ENCODE results near the gene RNF150.
"Not testable (repeated sequence)": the region's sequence is repeated elsewhere in the genome, so short reads cannot be mapped to it uniquely, and the experiment has no call there.

RNF150 gene

DNA sequence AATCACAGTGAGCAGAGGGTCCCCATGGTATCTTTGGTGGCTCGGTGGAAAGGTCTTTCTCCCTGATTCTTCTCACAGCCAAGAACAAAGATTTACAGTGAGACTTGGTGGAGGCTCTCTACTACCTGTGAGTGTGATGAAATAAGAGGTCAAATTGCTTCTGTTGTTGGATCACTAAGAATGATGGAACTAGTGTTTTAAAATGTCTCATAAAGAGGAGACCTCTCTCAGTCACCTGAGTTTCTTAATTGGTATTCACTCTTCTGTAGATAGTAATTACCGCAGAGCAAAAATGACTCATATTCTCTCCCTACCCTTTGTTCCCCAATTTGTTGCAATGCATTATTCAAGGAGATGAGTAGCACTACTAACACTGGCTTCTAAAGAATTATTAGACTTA, 276.2 kb downstream of the RNF150 start:
- DNase-seq = no peak

DNA sequence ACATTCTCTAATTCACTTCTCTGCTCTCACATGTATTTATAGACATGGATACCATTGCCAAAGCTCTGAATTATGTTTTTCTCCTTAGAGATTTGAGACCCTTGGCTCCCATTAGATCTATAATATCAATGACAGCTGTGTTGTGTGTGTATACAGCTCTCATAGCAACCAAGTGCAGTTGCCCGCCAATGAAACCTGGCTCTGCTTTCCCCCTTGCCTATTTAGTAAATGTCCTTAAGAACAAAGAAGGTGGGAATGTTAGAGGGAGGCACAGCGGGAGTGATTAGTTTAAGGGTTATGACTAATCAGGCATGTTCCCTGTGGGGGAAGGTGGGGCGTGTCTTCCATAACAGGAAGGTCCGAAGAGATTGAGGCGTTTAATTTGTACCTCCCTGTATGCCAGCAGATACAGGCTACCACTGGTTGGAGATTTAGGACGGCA, 276.6 kb downstream of the RNF150 start:
- DNase-seq = peak; percentile 15

DNA sequence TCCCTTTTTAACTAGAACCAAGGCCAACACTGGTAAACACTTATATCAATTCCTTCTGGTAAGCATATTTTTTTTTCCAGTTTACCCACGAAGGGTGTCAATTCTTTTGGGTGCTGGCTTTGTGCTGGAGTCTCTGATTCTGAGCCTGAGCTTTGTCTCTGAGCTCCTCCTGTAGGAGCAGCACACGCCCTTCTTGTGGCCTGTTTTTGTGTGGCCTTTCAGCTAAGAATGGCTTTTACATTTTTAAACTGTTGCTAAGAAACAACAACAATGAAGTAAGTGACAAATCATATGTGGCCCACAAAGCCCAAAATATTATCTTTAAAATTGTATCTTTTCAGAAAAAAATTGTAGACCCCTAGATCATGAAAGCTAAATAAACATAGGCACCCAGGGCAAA, 279.1 kb downstream of the RNF150 start:
- DNase-seq = no peak

DNA sequence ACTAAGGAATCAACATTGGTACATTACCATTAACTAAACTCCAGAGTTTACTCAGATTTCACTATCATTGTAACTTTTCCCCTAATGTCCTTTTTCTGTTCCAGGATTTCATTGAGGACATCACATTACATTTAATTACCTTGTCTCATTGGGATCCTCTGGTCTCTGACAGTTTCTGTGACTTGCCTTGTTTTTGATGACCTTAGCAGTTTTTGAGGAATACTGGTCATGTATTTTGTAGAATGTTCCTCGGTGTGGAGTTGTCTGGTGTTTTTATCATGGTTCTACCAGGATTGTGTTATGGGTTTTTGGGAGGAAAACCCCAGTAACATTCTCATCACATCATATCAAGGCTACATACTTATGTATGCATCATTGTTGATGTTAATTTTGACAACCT, 281.5 kb downstream of the RNF150 start:
- no peak for DNase-seq

DNA sequence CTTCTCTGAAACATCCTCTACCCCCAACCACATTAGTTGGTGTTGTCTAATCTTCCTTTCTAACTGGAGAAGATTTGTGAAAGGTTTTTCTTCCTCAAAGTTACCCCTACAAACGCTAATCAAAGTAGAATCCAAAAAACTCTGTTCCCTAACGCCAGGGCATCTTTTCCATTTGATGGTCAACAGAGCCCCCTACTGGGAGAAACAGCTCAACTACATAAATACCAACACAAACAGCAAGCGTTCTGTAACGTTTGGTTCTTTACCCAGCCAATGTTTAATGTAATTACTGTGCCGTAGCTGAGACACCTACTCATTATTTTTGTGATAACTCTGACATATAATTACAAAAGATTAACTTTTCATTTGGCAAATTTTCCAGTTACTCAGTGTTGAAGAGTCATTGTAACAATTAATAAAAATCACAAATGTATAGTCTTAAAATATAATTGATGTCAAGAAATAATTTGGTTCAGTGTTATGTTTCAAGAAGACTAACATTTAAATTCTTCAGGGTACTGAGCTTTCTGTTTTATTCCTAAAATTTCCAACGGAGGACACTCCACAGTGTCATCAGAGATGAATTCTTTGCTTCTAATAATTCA, 282.1 kb downstream of the RNF150 start:
- DNase-seq = peak; percentile 2

DNA sequence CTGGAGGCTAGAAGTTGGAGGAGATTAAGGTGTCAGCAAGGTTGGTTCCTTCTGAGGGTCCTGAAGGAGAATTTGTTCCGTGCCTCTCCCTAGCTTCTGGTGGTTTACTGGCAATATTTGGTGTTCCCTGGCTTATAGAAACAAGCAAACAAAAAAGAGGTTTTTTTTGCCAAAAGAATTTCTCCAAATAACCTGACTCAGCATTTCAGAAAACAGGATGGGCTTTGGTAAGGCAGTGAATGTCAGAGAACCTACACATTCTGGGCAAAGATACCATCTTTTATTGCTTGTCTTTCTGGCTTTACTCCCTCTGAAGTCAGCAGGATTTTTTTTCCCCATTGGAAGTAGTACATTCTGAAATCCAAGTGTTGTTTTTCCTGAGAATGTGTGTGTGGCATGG, 283.7 kb downstream of the RNF150 start:
- no peak for DNase-seq

DNA sequence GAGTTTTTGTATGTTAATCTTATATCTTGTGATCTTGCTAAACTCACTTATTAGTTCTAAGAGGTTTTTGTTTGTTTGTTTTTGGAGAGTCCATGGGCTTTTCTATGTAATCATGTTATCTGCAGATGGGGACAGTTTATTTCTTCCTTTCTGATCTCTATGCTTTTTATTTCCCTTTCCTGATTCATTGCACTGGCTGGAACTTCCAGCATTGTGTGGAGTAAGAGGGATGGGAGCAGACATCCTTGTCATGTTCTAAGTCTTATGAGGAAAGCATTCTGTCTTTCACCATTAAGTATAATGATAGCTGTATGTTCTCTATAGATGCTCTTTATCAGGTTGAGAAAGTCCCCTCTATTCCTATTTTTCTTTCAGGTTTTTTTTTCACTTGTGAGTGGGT, 286.5 kb downstream of the RNF150 start:
- no peak for DNase-seq

DNA sequence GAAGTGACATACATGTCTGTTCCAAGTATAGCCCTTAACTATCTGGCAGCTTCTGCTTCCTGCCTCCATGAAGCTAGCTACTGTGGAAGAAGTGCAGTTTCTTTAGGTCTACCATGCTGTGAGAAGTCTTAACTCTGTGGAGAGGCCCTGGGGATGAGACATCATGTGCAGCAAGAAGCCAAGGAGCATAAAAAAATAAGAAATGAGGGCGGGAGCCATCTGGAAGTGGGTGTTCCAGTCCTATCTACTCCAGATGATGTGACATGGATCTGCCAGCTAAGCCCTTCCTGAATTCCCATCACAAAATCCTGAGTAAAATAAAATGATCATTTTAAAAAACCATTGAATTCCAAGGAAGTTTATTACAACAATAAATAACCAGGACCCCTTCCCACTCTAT, 289.2 kb downstream of the RNF150 start:
- no peak for DNase-seq

DNA sequence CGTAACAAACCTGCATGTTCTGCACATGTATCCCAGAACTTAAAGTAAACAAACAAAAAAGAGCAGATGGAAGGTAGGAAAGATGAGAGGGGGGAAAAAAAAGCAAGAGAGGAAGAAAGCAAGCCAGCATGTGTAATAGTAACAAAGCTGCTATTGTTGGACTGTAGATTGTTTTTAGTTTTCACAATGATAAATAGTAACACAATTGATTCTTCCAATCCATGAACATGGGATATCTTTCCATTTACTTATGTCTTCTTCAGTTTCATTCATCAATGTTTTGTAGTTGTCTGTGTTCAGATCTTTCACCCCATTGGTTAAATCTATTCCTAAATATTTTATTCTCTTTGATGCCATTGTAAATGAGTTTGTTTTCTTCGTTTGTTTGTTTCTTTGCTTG, 292.1 kb downstream of the RNF150 start:
- no peak for DNase-seq

DNA sequence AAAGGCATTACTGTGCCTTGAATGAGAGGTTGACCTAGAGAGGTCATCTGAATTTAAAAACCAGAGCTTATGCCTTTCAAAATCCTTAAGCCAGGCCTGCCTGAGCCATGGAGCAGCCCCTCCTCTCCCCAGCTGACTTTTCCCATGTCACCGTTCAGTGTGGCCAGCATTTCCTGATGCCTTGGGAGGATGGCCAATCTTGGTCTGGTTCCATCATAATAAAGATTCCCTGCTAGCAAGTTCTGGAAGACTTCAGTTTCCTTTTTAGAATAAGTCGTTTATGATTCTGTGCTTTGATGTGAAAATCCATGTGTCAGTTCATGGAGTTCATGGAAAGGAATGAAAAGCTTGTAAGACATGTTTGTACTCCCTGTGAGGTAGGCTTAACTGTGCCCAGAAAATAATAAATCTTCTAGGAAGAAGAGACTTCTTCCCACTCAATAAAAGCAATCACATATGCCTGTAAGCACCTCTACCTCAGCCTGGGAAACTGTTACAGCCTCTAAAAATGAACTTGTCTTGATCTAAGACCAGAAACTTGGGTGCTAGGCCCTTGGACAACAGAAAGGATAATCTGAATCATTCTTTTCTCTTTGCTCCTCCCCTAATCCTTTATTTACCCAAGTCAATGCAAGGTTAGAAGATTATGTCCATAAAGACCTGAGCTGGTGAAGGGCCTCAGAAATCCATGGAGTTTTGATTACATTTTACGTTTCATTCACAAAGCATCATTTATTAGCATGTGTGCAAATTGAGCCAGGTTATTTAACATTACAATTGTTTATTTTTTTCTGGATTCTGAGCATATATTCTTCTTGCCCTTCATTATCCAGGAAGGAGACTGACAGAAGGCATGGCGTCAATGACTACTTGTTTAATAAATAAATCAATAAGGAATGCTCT, 293.1 kb downstream of the RNF150 start:
- DNase-seq = no peak

DNA sequence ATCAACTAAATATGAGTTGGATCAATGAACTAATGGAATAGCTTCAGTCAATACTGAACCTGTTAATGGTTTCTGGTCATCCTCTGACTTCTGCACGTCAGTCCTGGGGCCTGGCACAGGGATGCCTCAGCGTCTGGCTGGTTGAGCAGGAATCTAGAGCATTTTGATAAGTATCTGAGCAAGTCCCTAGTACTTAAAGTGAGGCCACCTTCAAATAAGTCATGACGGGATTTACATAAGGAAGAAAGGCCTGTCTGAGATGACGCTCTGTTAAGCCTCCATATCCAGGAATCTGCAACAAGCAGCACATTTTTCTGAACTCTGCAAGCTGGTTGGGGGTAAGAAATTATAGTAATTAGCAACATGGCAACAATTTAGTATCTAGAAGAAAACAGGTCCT, 293.9 kb downstream of the RNF150 start:
- no peak for DNase-seq

DNA sequence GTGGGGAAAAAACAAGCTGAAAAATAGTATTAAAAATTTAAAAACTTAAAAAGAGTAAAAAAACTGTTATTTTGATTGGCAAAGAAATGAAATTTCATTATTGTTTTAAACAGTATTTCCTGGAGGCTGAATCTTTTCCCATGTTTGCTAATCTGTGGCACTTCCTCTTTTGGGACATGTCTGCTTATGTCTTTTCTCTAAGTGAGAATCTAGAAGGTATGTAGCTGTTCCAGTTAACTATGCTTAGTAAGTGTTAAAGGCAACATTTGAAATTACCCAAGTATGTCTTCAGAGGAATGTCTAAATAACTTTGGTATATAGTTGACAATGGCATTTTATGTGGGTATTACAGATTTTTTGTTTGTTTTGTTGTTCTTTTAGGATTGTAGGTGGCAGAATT, 295.5 kb downstream of the RNF150 start:
- no peak for DNase-seq

DNA sequence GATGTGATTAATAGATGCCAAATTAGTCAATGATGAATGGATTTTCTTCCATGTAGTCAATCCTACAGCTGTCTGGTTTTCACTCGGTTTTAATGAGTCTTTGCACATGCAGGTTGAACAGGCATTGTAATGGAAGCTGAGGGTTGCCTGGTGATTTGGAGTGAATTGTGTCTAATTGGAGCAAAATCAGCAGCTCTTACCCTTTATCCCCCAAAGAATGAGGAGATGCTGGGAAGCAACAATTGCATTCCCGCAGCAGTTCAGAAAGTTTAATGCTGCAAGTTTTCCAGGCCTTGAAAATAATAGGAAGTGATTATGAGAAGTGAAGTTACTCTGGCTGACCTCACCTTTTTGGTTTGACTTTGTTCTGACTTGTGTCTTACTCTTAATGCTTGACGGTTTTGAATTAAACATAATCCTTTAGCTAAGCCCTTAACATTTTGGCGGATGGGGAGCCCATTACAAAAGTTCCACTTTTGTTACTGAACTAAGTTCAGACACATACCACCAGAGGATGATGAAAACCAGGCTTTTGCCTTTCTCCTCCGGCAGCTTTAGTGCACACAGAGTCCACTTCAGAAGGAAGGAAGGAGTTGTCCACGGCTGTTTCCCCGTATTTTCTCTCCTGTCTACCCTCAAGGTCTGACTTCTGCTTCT, 298.3 kb downstream of the RNF150 start:
- no peak for DNase-seq

DNA sequence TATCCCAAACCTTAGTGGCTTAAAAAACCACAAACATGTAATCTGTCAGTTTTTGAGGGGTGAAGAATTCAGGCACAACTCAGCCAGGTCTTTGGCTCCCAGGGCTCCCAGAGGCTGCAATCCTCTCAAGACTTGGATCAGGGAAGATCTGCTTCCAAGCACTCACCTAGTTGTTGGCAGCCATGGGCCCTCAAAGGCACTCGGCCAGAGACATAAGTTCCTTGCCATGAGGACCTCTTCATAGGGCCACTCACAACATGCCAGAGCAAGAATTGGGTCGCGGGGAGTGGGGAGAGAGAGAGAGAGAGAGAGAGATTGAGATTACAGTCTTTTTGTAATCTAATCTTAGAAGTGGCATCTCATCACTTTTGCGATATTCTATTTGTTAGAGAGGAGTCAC, 300.0 kb downstream of the RNF150 start:
- no peak for DNase-seq

DNA sequence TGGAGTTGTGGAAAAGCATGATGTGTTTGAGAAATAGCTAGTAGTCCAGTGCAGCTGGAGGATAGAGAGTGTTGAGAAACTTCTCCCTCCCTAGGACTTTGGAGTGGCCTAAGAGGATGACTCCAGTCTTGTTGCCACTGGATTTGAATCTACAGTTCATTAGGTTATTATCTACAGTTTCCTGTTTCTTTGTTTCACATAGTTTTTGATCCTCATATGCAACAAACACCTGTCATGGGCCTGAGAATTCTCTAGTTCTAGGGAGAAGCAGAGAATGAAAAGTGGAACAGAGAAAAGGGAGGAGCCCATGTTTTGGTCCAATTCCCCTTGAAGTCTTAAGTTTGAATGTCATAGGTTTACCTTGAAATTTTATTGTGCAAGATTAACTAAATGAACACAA, 303.4 kb downstream of the RNF150 start:
- DNase-seq = no peak

DNA sequence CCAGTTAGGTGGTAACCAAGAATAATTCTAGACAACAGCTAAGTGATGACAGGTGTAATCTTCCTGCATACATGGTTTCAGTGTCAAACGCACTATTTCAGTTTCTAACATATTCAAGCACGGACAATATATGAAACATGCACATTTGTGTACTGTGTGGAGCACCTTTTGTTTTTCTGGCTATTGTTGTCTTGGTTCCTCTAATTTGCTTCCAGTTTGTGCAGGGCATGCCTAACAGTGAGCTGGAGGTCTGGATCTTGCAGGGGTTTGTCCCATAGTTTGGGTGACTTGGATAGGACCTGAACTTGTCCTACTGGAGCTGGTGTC, 306.6 kb downstream of the RNF150 start:
- DNase-seq = no peak

DNA sequence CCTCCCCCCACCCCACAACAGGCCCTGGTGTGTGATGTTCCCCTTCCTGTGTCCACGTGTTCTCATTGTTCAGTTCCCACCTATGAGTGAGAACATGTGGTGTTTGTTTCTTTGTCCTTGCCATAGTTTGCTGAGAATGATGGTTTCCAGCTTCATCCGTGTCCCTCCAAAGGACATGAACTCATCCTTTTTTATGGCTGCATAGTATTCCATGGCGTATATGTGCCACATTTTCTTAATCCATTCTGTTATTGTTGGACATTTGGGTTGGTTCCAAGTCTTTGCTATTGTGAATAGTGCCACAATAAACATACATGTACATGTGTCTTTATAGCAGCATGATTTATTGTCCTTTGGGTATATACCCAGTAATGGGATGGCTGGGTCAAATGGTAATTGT, 312.7 kb downstream of the RNF150 start:
- DNase-seq = not testable (repeated sequence)

DNA sequence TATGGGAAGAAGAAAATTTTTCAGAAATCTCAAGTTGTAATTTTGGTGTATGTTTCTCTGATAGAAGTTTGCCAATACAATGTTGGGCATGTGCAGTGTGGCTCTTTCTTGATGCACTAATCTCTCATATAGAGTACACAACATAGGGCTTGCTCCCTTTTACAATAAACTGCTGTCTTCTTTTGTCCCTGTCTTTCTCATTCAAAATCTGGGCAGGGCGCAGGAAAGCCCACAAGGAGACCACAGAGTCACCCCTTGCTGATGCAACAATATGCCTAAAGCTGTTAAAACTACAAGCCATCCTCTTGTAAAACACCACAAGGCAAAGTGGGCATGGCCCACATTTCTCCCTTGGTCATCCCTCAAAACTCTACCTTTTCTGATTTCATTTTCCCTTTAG, 313.7 kb downstream of the RNF150 start:
- DNase-seq = no peak

DNA sequence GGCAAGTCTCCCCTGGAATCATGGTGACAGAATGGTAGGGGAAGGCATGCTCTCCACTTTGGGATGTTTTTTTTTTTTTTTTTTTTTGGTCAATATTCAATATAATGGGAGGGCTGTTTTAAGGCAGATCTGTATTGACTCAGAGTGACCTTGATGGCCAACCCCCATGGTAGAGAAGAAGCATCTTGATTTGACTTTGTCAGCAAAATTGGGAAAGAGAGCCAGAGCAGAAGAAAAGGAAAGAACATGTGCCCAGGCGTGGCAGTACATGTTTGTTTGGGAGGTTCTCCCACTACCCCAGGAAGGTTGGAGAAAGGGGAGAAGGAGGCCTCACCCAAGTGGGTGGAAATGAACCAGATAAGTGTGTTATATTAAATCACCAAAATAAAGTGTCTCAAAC, 314.8 kb downstream of the RNF150 start:
- DNase-seq = no peak

DNA sequence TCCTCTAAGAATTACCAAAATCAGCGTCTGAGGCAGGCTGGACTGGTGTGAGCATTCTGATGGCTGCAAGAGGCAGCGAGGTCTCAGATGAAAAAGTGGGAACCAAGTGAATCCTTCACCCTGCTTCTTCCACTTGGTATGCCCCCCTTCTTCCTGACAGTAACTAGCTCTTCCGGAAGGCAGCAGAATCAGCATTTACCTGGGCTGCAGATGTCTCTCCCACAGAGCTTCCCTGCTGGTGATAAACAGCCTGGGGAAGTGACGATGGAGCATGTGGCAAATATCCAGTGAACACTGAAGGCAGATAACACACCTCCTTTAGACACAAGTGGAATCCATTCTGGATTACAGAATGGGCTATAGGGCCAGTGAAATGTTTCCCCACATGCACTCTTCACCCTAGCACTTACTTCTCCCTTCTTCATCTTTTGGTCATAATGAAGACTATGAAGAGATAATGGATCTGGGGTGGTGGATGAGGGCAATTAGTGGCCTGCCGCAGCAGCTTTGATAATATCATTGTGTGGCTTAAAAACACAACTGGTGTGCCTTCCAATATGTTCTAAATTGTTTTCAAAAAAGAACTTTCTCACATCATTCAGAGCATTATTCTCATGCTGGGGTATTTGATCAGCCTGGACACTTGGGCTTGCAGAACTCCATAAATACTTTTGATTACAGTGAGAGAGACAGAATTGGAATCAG, 316.3 kb downstream of the RNF150 start:
- DNase-seq = no peak

DNA sequence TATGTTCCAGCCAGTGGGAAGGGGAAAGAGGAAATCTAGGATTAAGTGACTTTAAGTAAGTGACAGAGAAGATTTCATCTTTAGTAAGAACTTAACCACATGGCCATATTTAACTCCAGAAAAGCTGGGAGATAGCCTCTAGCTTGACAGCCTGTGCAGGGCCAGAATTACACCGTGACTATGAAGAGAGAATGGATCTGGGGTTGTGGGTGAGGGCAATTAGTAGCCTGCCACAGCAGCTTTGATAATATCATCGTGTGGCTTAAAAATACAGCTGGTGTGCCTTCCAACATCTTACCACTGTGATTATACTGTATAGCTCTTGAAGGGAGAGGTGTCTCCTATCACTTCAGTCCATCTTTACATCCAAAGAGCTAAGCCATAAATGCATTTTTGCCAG, 319.5 kb downstream of the RNF150 start:
- DNase-seq = no peak

DNA sequence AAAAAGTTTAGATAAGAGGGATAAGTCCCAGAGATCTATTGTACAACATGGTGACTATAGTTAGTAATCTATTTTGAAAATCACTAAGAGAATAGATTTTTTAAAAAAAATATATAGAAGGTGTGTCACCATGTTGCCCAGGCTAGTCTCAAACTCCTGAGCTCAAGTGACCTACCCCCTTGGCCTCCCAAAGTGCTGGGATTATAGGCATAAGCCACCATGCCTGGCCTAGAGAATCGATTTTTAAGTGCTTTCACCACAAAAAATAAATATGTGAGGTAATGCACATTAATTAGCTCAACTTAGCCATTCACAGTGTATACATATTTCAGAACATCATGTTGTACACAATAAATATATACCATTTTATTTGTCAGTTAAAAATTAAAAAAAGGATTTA, 320.4 kb downstream of the RNF150 start:
- DNase-seq = no peak

DNA sequence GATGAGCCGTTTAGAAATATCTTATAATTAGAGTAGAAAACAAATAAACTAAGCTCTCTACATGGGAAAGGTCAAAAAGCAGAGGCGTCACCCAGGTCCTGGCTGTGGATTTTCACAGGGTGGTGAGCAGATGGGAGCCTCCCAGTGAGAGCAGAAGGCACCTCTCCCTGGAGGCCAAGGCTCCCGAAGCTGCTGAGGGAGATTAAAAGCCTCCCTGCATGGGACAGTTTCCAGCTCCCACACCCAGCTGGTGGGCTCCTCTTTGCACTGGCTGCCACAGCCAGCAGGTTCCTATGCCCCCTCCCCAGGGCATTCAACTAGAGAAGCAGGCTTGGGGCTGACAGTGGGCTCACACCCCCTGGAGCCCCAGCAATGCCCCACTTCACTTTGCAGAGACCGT, 321.8 kb downstream of the RNF150 start:
- DNase-seq = no peak
